ENCODE data around the gene TSPAN9. TPM values are rescaled to one million over a fixed set of nuclear protein-coding genes. Genes with fewer than 3 reads are reported as not detected.

Gene TSPAN9
- polyA plus RNA-seq, 3 donors = 92.7 to 102 (median 95.0) TPM

GRCh38 chr12:3097836-3098235 lies 20.7 kb downstream of the TSPAN9 start:
- no peak for DNase-seq (ENCODE audit: low read depth in 3 of 3, low spot score in 2 of 3)

GRCh38 chr12:3098436-3098835 lies 21.3 kb downstream of the TSPAN9 start:
- DNase-seq (ENCODE audit: low read depth in 3 of 3, low spot score in 2 of 3) = no peak

DNA sequence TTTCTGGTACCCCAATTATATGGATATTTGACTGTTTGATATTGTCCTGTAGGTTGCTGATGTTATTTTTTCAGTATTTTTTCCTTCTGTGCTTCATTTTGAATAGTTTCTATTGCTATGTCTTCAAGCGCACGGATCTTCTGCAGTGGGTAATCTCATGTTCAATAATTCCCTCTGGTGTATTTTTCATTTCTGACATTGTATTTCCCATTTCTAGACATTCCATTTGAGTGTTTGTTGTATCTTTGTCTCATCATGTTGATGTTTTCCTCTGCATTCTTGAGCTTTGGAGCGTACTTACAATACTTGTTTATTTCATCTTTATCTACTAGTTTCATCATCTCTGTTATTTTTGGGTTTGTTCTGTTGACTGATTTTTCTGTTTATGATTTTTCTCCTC lies 22.0 kb downstream of the TSPAN9 start:
- DNase-seq (ENCODE audit: low read depth in 3 of 3, low spot score in 2 of 3) = no peak

GRCh38 chr12:3101309-3102024 lies 24.3 kb downstream of the TSPAN9 start:
- DNase-seq (ENCODE audit: low read depth in 3 of 3, low spot score in 2 of 3) = no peak

GRCh38 chr12:3102771-3103410 lies 25.7 kb downstream of the TSPAN9 start:
- DNase-seq (ENCODE audit: low read depth in 3 of 3, low spot score in 2 of 3) = no peak

DNA sequence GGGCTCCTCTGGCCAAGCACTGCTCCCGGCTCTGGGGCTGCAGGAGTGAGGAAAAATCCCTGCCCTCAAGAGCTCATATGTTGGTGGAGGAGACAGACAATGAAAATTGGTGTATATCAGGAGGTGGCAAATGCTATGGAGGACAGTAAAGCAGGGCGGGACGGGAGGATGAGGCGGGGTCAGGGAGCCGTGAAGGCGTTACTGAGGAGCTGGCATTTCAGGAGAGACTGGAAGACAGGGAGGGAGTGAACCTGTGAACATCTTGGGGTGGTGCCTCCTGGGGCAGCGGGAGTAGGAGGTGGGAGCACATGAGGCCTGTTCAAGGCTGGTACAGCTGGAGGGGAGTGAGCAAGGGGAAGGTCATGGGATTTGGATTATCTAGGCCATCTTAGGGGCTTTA lies 26.6 kb downstream of the TSPAN9 start:
- no peak for DNase-seq (ENCODE audit: low read depth in 3 of 3, low spot score in 2 of 3)

DNA sequence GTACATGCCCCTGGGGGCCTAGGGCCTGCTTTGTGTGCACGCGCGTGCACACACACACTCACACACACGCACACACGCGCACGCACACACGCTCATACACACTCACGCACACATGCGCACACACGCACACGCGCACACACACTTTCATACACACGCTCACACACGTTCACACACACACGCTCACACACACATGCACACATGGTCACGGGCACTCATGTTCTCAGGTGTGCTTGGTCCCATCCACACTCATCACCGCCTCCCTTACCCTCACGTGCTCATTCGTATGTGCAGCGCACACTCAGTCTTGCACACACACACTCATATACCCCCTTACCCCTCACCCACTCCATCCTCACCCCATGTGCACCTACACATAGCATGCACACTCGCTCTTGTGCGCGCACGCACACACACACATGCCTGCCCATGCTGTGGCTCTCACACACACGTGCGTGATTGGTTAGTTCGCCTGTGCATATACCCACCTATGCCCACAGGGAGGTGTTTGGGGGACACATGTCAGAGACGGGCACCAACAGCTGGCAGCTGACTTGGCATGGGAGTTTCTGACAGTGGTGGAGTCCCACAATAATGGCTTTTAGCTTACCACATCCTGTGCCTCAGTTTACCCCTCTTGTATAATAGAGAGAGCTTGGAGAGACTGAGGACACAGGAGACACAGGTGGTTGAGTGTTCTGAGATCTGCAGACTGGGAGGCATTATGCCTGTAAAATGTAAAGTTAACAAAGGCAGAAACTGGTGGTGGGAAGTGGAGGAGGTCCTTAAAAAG lies 28.7 kb downstream of the TSPAN9 start:
- DNase-seq (ENCODE audit: low read depth in 3 of 3, low spot score in 2 of 3) = no peak

- no peak for DNase-seq (ENCODE audit: low read depth in 3 of 3, low spot score in 2 of 3)
Observed at GRCh38 chr12:3106579-3106978, 29.4 kb downstream of the TSPAN9 start.

DNA sequence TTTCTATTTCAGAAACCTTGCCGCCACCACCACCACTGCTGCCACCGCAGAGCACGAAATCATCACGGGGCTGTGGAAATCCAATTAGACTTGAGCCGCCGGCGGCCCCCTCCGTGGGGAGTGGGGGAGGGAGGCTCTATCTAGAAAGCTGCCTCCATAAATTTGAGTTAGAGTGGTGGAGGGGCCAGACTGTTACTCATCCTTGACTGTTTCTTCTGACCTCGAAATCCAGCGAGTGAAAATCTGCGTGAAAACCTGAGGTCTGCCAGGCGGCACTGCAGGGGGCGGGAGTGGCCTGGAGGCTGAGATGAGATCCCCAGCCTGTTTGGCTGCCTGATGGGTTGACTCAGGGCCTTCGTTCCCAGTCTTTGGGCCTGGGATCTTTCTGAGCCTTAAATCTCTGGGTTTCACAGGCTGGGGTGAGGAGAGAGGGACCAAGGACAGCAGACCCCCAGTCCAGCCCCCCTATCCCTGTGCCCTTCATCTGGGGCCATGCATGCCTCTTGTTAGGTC lies 29.9 kb downstream of the TSPAN9 start:
- DNase-seq (ENCODE audit: low read depth in 3 of 3, low spot score in 2 of 3) = no peak

- DNase-seq (ENCODE audit: low read depth in 3 of 3, low spot score in 2 of 3) = no peak
Observed at GRCh38 chr12:3107954-3108353, 30.8 kb downstream of the TSPAN9 start.

DNA sequence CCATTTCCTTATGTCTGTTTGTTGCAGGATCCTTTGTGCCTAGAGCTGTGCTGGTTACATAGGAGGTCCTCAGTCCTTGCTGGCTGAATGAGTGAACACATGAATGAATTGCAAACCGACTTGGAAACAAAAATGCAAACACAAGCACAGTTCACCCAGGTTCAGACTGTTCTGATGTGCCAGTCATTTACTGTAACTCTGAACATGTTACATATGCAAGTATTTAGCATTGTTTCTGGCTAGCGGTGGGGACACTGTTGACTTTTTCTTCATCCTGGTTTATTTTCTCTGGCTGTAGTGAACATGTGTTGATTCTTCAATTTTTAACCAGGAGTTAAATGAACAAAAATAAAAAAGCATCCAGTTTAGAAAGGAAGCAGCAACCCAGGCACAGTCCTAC lies 33.4 kb downstream of the TSPAN9 start:
- DNase-seq (ENCODE audit: low read depth in 3 of 3, low spot score in 2 of 3) = no peak

- no peak for DNase-seq (ENCODE audit: low read depth in 3 of 3, low spot score in 2 of 3)
Observed at GRCh38 chr12:3113671-3114325, 36.6 kb downstream of the TSPAN9 start.

GRCh38 chr12:3114671-3115070 lies 37.5 kb downstream of the TSPAN9 start:
- no peak for DNase-seq (ENCODE audit: low read depth in 3 of 3, low spot score in 2 of 3)

GRCh38 chr12:3115078-3115477 lies 37.9 kb downstream of the TSPAN9 start:
- no peak for DNase-seq (ENCODE audit: low read depth in 3 of 3, low spot score in 2 of 3)

GRCh38 chr12:3116106-3116844 lies 39.1 kb downstream of the TSPAN9 start:
- no peak for DNase-seq (ENCODE audit: low read depth in 3 of 3, low spot score in 2 of 3)

- no peak for DNase-seq (ENCODE audit: low read depth in 3 of 3, low spot score in 2 of 3)
Observed at GRCh38 chr12:3117144-3117581, 40.0 kb downstream of the TSPAN9 start.

DNA sequence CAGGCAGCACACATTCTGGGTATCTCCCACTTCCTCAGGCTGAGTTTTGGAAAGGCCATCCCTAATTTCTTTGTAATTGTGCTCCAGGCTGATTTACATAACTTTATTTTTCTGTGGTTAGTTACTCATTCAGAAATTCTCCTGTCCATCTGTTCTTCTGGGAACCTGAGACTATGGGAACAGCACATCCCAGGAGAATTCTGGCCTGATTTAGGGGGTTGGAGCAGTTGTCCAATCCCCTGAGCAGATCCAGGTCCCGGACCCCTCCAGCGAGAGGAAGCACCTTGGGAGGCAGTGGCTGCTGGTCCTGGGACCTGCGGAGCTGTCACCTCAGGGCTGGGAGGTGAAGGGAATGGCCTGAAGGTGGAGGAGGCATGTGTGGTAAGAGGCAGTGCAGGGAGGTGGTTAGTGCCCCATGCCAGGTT lies 40.4 kb downstream of the TSPAN9 start:
- no peak for DNase-seq (ENCODE audit: low read depth in 3 of 3, low spot score in 2 of 3)

GRCh38 chr12:3119192-3119755 lies 42.1 kb downstream of the TSPAN9 start:
- DNase-seq (ENCODE audit: low read depth in 3 of 3, low spot score in 2 of 3) = no peak

DNA sequence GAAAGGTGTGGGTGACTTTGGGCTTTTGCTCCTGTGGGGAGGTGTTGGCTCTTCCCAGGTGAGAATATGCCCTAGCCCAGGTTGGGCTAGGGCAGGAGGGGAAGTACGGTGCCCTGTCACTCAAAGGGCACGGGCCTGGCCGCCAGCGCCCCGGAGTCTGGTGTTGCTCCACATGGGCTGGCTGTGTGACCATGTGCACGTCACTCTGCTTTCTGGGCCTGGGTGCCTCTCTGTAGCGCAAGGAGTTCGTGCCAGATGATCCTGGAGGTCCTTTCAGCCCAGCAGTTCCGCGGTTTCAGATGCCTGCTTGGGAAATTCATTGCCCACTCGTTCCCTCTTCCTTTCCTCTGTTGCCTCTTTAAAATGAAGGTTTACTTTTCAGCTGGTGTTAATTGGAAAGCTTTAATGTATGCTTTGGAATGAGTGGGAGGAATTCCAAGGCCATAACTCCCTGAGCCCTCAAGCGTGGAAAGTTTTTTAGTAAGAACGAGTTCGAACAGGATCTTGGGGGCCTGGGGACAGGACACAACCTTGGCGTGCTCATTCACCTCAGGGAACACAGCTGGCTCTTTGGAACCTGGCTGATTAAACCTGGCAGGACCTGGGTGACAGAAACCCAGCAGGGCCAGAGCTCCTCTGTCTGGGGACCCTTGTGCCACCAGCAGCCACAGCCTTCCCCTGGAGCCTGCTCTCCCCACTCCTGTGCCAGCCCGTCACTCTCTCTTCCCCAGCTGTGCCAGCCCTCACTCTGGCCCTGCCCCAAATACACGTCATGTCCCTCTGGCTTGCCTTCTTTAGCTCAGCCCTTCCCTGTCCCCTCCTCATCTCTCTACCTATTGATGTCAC lies 42.8 kb downstream of the TSPAN9 start:
- DNase-seq (ENCODE audit: low read depth in 3 of 3, low spot score in 2 of 3) = peak in 2 of 3 donors; percentile 67 to 79

Data from right renal cortex interstitium (tissue), 3 donors.